Spleen (tissue), 11 donors: ENCODE results near the gene COTL1. TPM values are rescaled to one million over a fixed set of nuclear protein-coding genes. Genes with fewer than 3 reads are reported as not detected.
"Not testable (repeated sequence)": the region's sequence is repeated elsewhere in the genome, so short reads cannot be mapped to it uniquely, and the experiment has no call there.

Experiments
- DNase-seq: peaks from one replicate; pipeline ENCODE4 v3.0.0-alpha.2; 2020
- H3K27ac ChIP-seq, 8 donors: fragments of 200-600 bp; sonication (generic) in 7 of 8; 1 replicate in 4 of 8; 2 replicates in 4 of 8; pipeline versions ENCODE4 v1.5.0 to v1.8.0; 2016 to 2021; ENCODE audit warnings: inconsistent platforms in 4 of 8, mild to moderate bottlenecking in 4 of 8, moderate library complexity in 1 of 8
- H3K27me3 ChIP-seq, 7 donors: fragments of 200-600 bp; sonication (generic) in 6 of 7; replicated peaks in 1 of 7; 1 replicate in 4 of 7; 2 replicates in 3 of 7; pipeline versions ENCODE4 v1.5.0 to v1.8.0; 2016 to 2021; ENCODE audit warnings: inconsistent platforms in 3 of 7, mild to moderate bottlenecking in 1 of 7
- H3K36me3 ChIP-seq, 6 donors: fragments of 200-600 bp; sonication (generic) in 5 of 6; 1 replicate in 4 of 6; 2 replicates in 2 of 6; pipeline versions ENCODE4 v1.5.0 to v1.8.0; 2016 to 2021; ENCODE audit warnings: inconsistent platforms in 2 of 6
- H3K4me1 ChIP-seq, 6 donors: fragments of 200-600 bp; sonication (generic) in 5 of 6; 1 replicate in 3 of 6; 2 replicates in 3 of 6; pipeline versions ENCODE4 v1.5.0 to v1.8.0; 2016 to 2021; ENCODE audit warnings: inconsistent platforms in 3 of 6
- H3K4me3 ChIP-seq, 8 donors: fragments of 200-600 bp; sonication (generic) in 7 of 8; 1 replicate in 4 of 8; 2 replicates in 4 of 8; pipeline versions ENCODE4 v1.5.0 to v1.8.0; 2016 to 2021; ENCODE audit warnings: inconsistent platforms in 4 of 8, mild to moderate bottlenecking in 4 of 8, moderate library complexity in 2 of 8
- H3K9me3 ChIP-seq, 8 donors: fragments of 200-600 bp; sonication (generic) in 7 of 8; 1 replicate in 4 of 8; 2 replicates in 4 of 8; pipeline versions ENCODE4 v1.5.0 to v1.8.0; 2016 to 2021; ENCODE audit warnings: inconsistent platforms in 4 of 8
- CTCF ChIP-seq, 11 experiments: fragments of 200-600 bp in 7 of 11; fragments of 450-650 bp in 4 of 11; sonication (generic) in 4 of 11; IDR thresholded peaks in 8 of 11; conservative IDR thresholded peaks in 3 of 11; 1 replicate in 7 of 11; 2 replicates in 4 of 11; pipeline versions ENCODE4 v1.4.0 to v1.8.0; 2016 to 2021; ENCODE audit warnings: antibody characterized with exemption in 11 of 11, inconsistent platforms in 4 of 11, mild to moderate bottlenecking in 1 of 11
- POLR2A ChIP-seq, 3 donors: fragments of 450-650 bp; IDR thresholded peaks; one replicate each; pipeline ENCODE4 v1.5.1; 2017; ENCODE audit warnings: antibody characterized with exemption in 3 of 3, mild to moderate bottlenecking in 1 of 3
- POLR2AphosphoS5 ChIP-seq, 3 donors: sonication (generic); formaldehyde crosslinking; IDR thresholded peaks; one replicate each; pipeline ENCODE4 v1.5.1; 2017; ENCODE audit warnings: antibody characterized with exemption in 3 of 3
- WGBS, 5 donors: extraction: QIAGEN DNeasy Blood & Tissue Kit in 3 of 5; methylation state at CpG; one replicate each; pipeline versions ENCODE4 v1.1.5 to v1.1.7; 2013 to 2018; 5-methylcytosine and 5-hydroxymethylcytosine counted together
- intact Hi-C: fragments of 100-400 bp; cut with DNase I; formaldehyde crosslinking; loops from one replicate; pipeline ENCODE4 v1.15.0; 2023; ENCODE audit warnings: low total_unique reads
- polyA plus RNA-seq, 3 donors: library from polyadenylated mRNA; stranded (reverse); fragments of 200-250 nt; gene quantifications; one replicate each; pipeline ENCODE4 v1.2.1, GENCODE V29; 2013
- total RNA-seq, 7 donors: library from RNA; depleted of rRNA in 3 of 7; stranded (reverse); fragments of >200 nt in 3 of 7; fragmentation: NEBNext Ultra II Directional in 4 of 7; extraction: Animal tissue kit (Norgen Biotek cat#: 25700) in 4 of 7; gene quantifications; one replicate each; pipeline versions ENCODE4 v1.1.0 to v1.2.1, GENCODE V29; 2016 to 2021
- donor health status: healthy with polysubstance abuse.
- donor health status: DM: no; HTN: no; CAD: no; lungs with moderate emphysema.
- donor health status: DM: no; HTN: no; CAD: no.
- donor health status: Bipolar disorder and iron deficiency.
- donor health status: healthy.
- donor health status: DM: no; HTN: no; CAD: no.
- donor health status: DM: yes; HTN: yes; CAD: no.

COTL1 gene
- total and polyA plus RNA-seq, 10 donors: 284 to 655 (median 397) TPM

GRCh38 chr16:84637709-84638108, 19.8 kb upstream of the COTL1 start:
- no peaks in the 10 kb centered on the region for H3K9me3 ChIP-seq
- H3K27ac ChIP-seq: no peak overlapping the region
- H3K4me1 ChIP-seq: peaks cover 24 to 61% (median 36%) of the 10 kb centered on the region in 6 donors
- no peak for DNase-seq
- H3K4me3 ChIP-seq: no peak overlapping the region
- H3K36me3 ChIP-seq: no peaks in the 10 kb centered on the region
- intact Hi-C loops: no loop called here
- TF ChIP-seq POLR2A (IDR thresholded peaks at IDR 0.05) (no peak), POLR2AphosphoS5 (IDR thresholded peaks at IDR 0.05) (no peak), CTCF (IDR thresholded peaks at IDR 0.05 in 8 of 11, conservative IDR thresholded peaks at IDR 0.05 in 3 of 11) (no peak)
- WGBS, 5 donors: 81 to 94% (median 84%) methylated on average over 4 of the region's 4 CpGs
- no peaks in the 10 kb centered on the region for H3K27me3 ChIP-seq

- no peak overlapping the region for H3K27ac ChIP-seq
- intact Hi-C loops: no loop called here
- WGBS, 5 donors: 64 to 90% (median 81%) methylated on average over 8 of the region's 8 CpGs
- no peak for DNase-seq
- no peak overlapping the region for H3K4me3 ChIP-seq
- no peaks in the 10 kb centered on the region for H3K36me3 ChIP-seq
- no peaks in the 10 kb centered on the region for H3K9me3 ChIP-seq
- H3K27me3 ChIP-seq: no peaks in the 10 kb centered on the region
- peaks cover 5 to 61% (median 32%) of the 10 kb centered on the region in 6 donors for H3K4me1 ChIP-seq
- TF ChIP-seq CTCF (IDR thresholded peaks at IDR 0.05 in 8 of 11, conservative IDR thresholded peaks at IDR 0.05 in 3 of 11) (no peak), POLR2AphosphoS5 (IDR thresholded peaks at IDR 0.05) (no peak), POLR2A (IDR thresholded peaks at IDR 0.05) (no peak)
Observed at GRCh38 chr16:84635702-84636101, 17.8 kb upstream of the COTL1 start.

GRCh38 chr16:84633622-84634021, 15.7 kb upstream of the COTL1 start:
- H3K27ac ChIP-seq: peak overlapping the region in 2 of 8 donors; percentile 15 to 17

GRCh38 chr16:84632862-84633261, 15.0 kb upstream of the COTL1 start:
- intact Hi-C loops, DNase-seq, H3K36me3 ChIP-seq, H3K27me3 ChIP-seq, H3K9me3 ChIP-seq, H3K27ac ChIP-seq, H3K4me3 ChIP-seq: not testable (repeated sequence)
- H3K4me1 ChIP-seq: peaks cover 0 to 54% (median 24%) of the 10 kb centered on the region in 6 donors
- WGBS, 5 donors: 92 to 97% (median 96%) methylated on average over 7 of the region's 7 CpGs

More at GRCh38 chr16:84633622-84634021, 15.7 kb upstream of the COTL1 start:
- no peaks in the 10 kb centered on the region for H3K36me3 ChIP-seq
- no peak for DNase-seq
- intact Hi-C loops: no loop called here
- no peak for TF ChIP-seq POLR2A (IDR thresholded peaks at IDR 0.05)
- TF ChIP-seq POLR2AphosphoS5 (IDR thresholded peaks at IDR 0.05): peak in 2 of 3 donors; percentile 21 to 44
- no peak for TF ChIP-seq CTCF (IDR thresholded peaks at IDR 0.05 in 8 of 11, conservative IDR thresholded peaks at IDR 0.05 in 3 of 11)
- WGBS, 5 donors: 59 to 73% (median 68%) methylated on average over 9 of the region's 9 CpGs
- no peaks in the 10 kb centered on the region for H3K9me3 ChIP-seq
- H3K27me3 ChIP-seq: no peaks in the 10 kb centered on the region
- H3K4me3 ChIP-seq: no peak overlapping the region
- H3K4me1 ChIP-seq: peaks cover 0 to 55% (median 22%) of the 10 kb centered on the region in 6 donors

- Histone ChIP-seq H3K27me3 (no peaks in the 10 kb centered on the region), H3K4me1 (peaks cover 0 to 45% (median 24%) of the 10 kb centered on the region in 6 donors), H3K36me3 (no peaks in the 10 kb centered on the region), H3K4me3 (no peak overlapping the region), H3K9me3 (no peaks in the 10 kb centered on the region), H3K27ac (peak overlapping the region in 3 of 8 donors; percentile 31 to 54 (median 35))
- DNase-seq: no peak
- 46 to 70% (median 59%) methylated on average over 6 of the region's 6 CpGs for WGBS, 5 donors
- TF ChIP-seq CTCF (IDR thresholded peaks at IDR 0.05 in 8 of 11, conservative IDR thresholded peaks at IDR 0.05 in 3 of 11) (no peak), POLR2AphosphoS5 (IDR thresholded peaks at IDR 0.05) (no peak), POLR2A (IDR thresholded peaks at IDR 0.05) (no peak)
- intact Hi-C loops: no loop called here
Observed at GRCh38 chr16:84631886-84632285, 14.0 kb upstream of the COTL1 start.
